Fibroblast of skin of abdomen (primary cell): ENCODE measurements around the gene FGFR1OP2.
"Not testable (repeated sequence)": the region's sequence is repeated elsewhere in the genome, so short reads cannot be mapped to it uniquely, and the experiment has no call there.

Source experiments
- DNase-seq: peaks from one replicate; pipeline ENCODE4 v3.0.0-alpha.2; 2013

FGFR1OP2 gene

DNA sequence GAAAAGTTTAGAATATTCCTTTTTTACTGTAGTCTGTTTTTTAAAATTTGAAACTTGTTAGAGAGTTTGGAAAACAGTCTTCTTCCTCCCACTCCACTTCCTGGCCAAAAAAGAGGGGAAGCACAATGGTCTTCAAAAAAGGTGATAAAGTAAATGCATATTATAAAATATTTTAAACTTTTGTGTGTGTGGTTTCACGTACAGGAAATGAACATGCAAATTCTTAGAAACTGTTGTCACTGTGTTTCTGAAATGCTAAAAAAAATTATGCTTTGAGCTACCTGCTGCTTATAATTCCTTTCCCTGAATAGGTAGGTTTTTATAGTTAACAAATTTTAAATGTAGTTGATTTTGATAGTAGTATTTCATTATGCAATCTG, 2.9 kb downstream of the FGFR1OP2 start:
- DNase-seq, result no peak

DNA sequence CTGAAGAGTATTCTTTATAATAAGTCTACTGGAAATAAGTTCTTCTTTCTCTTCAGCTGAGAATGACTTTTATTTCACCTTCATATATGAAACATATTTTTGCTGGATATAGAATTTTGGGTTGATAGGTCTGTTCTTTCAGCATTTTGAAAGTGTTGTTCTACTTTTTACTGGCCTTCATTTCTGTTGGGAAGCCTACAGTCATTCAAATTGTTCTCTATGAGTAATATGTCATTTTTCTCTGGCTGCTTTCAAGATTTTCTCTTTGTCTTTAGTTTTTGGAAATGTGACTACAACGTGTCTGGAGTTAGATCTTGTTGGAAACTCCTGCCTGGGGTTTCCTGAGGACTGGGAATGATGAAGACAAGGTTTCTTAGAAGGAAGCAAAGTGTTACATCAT, 10.0 kb downstream of the FGFR1OP2 start:
- DNase-seq, result no peak

- DNase-seq, result no peak
Observed at GRCh38 chr12:26953447-26953846, 15.2 kb downstream of the FGFR1OP2 start.

DNA sequence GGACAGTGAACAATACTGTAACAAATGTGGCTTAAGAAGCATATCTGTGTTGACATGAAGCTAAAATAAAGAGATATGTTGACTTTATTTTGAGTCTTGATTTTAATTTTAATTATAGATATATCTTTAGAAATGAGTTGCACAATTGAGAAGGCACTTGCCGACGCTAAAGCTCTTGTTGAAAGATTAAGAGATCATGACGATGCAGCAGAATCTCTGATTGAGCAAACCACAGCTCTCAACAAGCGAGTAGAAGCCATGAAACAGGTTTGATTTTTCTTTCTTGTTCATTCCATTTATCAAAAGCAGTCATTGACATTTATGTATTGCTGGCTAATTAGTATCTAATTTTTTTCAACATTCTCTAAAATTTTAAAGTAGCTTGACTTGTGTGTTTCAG, 15.8 kb downstream of the FGFR1OP2 start:
- no peak for DNase-seq

DNA sequence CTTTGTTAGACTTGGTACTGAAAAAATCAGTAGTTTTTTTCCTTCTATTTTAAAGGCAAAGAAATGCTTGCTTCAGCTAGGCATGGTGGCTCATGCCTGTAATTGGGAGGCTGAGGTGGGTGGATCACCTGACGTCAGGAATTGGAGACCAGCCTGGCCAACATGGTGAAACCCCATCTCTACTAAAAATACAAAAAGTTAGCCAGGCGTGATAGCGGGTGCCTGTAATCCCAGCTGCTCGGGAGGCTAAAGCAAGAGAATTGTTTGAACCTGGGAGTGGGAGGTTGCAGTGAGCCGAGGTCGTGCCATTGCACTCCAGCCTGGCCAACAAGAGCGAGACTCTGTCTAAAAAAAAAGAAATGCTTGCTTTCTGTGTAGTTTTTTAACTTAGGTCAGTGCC, 23.1 kb downstream of the FGFR1OP2 start:
- not testable (repeated sequence) for DNase-seq

GRCh38 chr12:26961803-26962202, 23.5 kb downstream of the FGFR1OP2 start:
- DNase-seq, result no peak

- no peak for DNase-seq
Observed at GRCh38 chr12:26963413-26963812, 25.1 kb downstream of the FGFR1OP2 start.

DNA sequence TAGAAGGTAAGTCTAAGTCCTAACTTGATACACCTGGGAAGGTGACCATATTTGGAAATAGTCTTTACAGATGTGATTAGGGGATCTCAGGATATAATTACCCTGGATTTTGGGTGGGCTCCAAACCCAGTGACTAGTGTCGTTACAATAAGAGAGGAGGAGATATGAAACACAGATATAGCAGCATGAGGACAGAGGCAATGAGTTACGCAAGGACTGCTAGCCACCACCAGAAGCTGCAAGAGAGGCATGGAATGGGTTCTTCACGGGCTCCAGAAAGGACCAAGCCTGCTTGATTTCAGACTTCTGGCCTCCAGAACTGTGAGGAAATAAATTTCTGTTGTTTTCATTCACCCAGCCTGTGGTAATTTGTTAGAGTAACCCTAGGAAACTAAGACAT, 28.6 kb downstream of the FGFR1OP2 start:
- no peak for DNase-seq

- no peak for DNase-seq
Observed at GRCh38 chr12:26970136-26970535, 31.9 kb downstream of the FGFR1OP2 start.

DNA sequence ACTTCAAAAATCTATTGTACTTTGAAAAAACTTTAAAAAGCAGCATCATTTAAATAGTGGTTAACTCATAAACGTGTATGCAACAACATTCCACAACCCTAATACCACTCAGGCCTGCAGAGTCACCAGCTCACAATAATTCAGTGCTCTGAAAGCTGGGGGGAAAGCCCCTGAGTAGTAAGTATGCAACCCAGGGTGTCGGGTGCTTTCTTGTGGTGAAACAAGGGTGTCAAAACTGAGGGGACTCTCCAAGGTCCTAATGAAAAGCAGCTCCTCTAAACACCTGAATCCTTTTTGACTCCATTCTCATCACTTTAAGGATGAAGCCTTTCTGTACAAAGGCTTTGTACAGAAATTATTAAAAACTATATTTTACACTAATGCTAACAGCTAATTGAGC, 33.7 kb downstream of the FGFR1OP2 start:
- DNase-seq, result no peak

- no peak for DNase-seq
Observed at GRCh38 chr12:26976687-26977086, 38.4 kb downstream of the FGFR1OP2 start.

- DNase-seq, result no peak
Observed at GRCh38 chr12:26978801-26979200, 40.5 kb downstream of the FGFR1OP2 start.

GRCh38 chr12:26979733-26980132, 41.5 kb downstream of the FGFR1OP2 start:
- DNase-seq, result no peak

DNA sequence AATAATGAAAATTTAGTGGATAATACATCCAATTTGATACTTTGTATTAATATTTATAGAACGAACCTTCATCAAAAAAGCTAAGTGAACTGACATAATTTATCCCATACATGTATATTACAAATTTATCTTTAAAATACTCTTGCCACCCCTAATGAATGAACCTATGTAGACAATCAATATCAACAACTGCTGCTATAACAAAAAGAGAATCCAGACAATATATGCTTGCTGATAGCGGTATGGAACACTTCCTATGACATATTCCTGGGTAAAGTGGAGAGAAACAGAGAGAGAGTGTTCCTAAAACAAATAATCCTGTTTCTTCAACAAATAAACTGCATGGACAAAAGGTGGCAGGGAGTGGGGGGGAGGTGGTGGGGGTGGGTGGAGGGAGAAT, 44.6 kb downstream of the FGFR1OP2 start:
- DNase-seq, result no peak

DNA sequence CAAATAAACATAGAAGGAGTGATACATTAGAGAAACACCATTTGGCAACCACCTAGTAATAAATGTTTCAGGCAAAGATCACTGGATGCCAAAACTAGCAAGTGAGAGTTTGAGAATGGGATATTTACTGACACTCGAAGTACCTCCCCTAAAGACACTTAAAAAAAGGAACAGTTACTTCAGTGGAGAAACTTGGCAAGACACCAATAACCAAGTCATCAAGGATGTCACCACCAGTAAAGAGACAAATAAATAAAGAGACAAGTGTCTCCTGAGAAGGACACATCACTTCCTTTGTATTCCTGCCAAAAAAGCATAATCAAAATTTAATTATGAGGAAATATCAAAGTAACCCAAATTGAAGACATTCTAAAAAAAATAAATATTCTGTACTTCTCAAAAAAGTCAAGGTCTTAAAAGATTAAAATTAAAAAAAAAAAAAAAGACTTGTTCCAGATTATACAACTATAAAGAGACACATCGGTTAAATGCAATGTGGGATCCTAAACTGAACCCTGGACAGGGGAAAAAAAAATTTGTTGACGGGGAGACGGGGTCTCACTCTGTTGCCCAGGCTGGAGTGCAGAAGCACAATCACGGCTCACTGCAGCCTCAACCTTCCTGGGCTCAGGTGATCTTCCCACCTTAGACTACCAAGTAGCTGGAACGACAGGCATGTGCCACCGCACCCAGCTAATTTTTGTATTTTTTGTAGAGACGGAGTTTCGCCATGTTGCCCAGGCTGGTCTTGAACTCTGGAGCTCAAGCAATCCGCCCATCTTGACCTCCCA, 49.6 kb downstream of the FGFR1OP2 start:
- peak; percentile 8 for DNase-seq

DNA sequence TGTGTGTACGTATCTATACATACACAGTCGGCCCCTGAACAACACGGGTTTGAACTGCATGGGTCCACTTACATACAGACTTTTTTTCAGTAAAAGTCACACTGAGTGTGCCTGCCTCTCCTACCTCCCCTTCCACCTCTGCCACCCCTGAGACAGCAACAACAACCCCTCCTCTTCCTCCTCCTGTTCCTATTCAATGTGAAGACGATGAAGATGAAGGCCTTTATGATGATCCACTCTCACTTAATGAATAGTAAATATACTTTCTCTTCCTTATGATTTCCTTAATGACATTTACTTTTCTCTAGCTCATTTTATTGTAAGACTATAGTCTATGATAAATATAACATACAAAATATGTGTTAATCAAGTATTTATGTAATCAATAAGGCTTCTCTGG, 50.4 kb downstream of the FGFR1OP2 start:
- no peak for DNase-seq

DNA sequence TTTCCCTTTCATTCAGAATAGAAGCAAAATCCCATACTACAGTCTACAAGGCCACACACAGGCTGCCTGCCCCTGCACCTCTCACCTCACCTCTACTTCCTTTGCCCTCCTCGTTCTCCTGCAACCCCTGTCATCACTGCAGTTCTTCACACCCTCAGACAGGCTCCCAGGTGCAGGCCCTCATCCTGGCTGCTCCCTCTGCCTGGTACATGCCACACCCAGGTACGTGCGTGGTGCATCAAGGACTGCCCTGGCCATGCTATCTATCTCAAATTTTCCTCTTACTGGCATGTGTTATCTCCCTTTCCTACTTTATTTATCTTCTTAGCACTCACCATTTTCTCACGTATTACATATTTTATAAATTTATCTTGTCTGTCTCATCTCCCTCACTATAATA, 51.6 kb downstream of the FGFR1OP2 start:
- DNase-seq, result no peak

DNA sequence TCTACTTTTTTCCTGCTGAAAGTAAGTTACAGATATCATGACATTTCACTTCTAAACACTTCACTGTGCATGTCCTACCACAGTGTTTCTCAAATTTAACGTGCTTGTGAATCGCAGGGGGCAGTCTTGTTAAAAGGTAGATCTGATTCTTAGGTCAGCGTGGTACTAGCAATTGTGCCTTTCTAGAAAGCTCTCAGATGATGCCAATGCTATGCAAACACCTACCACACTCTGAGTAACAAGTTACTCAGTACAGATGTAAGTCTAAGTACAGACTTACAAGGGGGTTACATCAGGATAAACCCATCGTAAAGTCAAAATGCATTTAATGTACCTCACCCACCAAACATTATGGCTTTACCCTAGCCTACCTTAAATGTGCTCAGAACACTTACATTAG, 53.6 kb downstream of the FGFR1OP2 start:
- no peak for DNase-seq

GRCh38 chr12:26994109-26994508, 55.8 kb downstream of the FGFR1OP2 start:
- no peak for DNase-seq

DNA sequence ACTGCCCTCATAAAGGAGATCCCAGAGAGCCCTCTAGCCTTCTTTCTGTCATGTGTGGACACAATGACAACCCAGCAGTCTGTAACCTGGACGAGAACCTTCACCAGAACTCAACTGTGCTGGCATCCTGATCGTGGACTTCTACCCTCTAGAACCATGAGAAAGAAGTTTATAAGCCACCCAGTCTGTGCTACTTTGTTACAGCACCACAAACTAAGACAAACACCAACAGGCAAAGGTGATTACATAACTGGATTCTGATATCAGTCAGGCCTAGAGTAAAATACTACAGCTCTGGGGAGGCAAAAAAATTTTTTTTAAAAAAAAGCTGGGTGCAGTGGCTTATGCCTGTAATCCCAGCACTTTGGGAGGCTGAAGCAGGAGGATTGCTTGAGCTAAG, 57.4 kb downstream of the FGFR1OP2 start:
- no peak for DNase-seq

GRCh38 chr12:26997003-26997402, 58.7 kb downstream of the FGFR1OP2 start:
- DNase-seq, result no peak

GRCh38 chr12:27000961-27001360, 62.7 kb downstream of the FGFR1OP2 start:
- no peak for DNase-seq

DNA sequence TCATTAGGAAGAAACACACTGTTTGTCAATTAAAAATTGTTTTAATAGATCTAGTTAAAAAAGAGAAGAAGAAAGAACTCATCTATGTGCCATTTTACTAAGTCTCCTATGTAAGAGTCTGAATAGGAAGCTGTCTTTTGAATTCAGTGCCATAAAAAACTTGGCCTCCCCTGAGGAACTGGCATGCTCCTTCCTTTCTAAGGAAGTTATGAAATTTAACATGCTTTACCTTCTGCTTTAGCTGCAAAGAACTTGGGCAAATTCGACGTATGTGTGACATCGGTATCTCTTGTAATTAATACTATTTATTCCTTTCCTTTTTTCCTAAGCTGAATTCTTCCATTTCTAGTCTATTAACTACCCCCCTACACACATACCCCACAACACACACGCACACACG, 63.4 kb downstream of the FGFR1OP2 start:
- DNase-seq, result no peak

DNA sequence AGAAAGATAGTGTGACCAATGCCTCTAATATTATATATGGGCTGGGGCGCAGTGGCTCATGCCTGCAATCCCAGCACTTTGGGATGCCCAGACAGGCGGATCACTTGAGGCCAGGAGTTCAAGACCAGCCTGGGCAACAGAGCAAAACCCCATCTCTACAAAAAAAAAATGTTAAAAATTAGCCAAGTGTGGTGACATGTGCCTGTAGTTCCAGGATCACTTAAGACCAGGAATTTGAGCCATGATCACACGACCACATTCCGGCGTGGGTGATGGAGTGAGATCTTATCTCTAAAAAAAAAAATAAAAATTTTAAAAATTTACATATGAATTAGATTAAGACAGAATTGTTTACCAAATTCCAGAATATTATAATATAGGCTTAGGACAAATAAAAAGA, 63.9 kb downstream of the FGFR1OP2 start:
- no peak for DNase-seq
